GM19351 (cell line): ENCODE results near the gene MPRIP.

Experiments
- ATAC-seq: cut with Tn5 transposase; IDR thresholded peaks from one replicate; pipeline ENCODE4 v1.9.1; 2021; ENCODE audit warnings: mild to moderate bottlenecking, moderate library complexity; ENCODE audit not compliant: unreplicated experiment

The MPRIP gene

GRCh38 chr17:17028878-17029535 lies 13.2 kb upstream of the MPRIP start:
- ATAC-seq = no peak

- no peak for ATAC-seq
These were observed 12.3 kb upstream of the MPRIP start for GRCh38 chr17:17029938-17030337.

GRCh38 chr17:17030515-17031211 lies 11.6 kb upstream of the MPRIP start:
- ATAC-seq = no peak

GRCh38 chr17:17032131-17032692 lies 10.0 kb upstream of the MPRIP start:
- ATAC-seq = no peak

- no peak for ATAC-seq
These were observed 8.8 kb upstream of the MPRIP start for GRCh38 chr17:17033466-17033865.

- ATAC-seq = no peak
These were observed 8.2 kb upstream of the MPRIP start for GRCh38 chr17:17034026-17034425.

- no peak for ATAC-seq
These were observed 7.7 kb upstream of the MPRIP start for GRCh38 chr17:17034496-17035075.

- ATAC-seq = no peak
These were observed 6.8 kb upstream of the MPRIP start for GRCh38 chr17:17035490-17035889.

GRCh38 chr17:17035920-17036523 lies 6.2 kb upstream of the MPRIP start:
- ATAC-seq = no peak

- ATAC-seq = no peak
These were observed 5.7 kb upstream of the MPRIP start for GRCh38 chr17:17036524-17036998.

GRCh38 chr17:17039911-17040310 lies 2.3 kb upstream of the MPRIP start:
- no peak for ATAC-seq

GRCh38 chr17:17041018-17041521 lies 1.2 kb upstream of the MPRIP start:
- ATAC-seq = no peak

GRCh38 chr17:17041571-17042383 lies 480 bp upstream of the MPRIP start:
- ATAC-seq = peak; percentile 96

- no peak for ATAC-seq
These were observed 699 bp downstream of the MPRIP start for GRCh38 chr17:17042851-17043460.

- no peak for ATAC-seq
These were observed 1.4 kb downstream of the MPRIP start for GRCh38 chr17:17043461-17044271.

GRCh38 chr17:17044846-17045561 lies 2.7 kb downstream of the MPRIP start:
- ATAC-seq = peak; percentile 30

- no peak for ATAC-seq
These were observed 5.8 kb downstream of the MPRIP start for GRCh38 chr17:17048106-17048505.
